ENCODE results near the gene TCF4. TPM values are rescaled to one million over a fixed set of nuclear protein-coding genes. Genes with fewer than 3 reads are reported as not detected.

TCF4 gene
- total RNA-seq, 1 donor from 2014 or later, result 205 TPM

DNA sequence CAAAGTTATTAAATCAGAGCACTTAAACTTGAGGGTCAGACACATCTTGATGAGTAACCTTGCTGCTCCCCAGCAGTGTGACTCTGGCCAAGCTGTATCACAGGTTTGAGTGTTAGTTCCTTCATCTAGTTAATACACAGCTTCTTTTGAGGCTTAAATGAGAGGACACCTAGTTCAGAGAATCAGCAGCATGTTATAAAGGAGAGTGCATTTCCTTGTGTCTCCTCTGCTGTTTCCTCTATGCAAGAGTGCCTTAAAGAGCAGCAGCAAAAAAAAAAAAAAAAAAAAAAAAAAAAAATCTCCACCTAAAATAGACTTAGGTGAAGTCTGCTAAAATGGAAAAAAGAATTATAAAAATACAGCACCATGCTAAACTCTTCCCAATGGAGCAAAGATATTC, 261.9 kb downstream of the TCF4 start:
- Histone ChIP-seq H3K36me3 (ENCODE audit: control insufficient read depth in 3 of 3, insufficient read depth in 3 of 3, low read length in 3 of 3) (no peaks in the 10 kb centered on the region), H3K9ac (ENCODE audit: low read depth in 1 of 3, low read length in 3 of 3) (no peak overlapping the region), H3K4me1 (ENCODE audit: control insufficient read depth in 3 of 3, insufficient read depth in 3 of 3, low read length in 3 of 3) (peaks cover 11 to 16% (median 16%) of the 10 kb centered on the region in 3 donors), H3K4me3 (ENCODE audit: low read length in 3 of 3) (no peak overlapping the region), H3K27ac (ENCODE audit: low read depth, low read length) (no peak overlapping the region), H3K27me3 (ENCODE audit: control insufficient read depth in 3 of 3, insufficient read depth in 3 of 3, low read length in 3 of 3) (no peaks in the 10 kb centered on the region), H3K9me3 (ENCODE audit: control insufficient read depth in 3 of 3, low read length in 3 of 3) (no peaks in the 10 kb centered on the region)

DNA sequence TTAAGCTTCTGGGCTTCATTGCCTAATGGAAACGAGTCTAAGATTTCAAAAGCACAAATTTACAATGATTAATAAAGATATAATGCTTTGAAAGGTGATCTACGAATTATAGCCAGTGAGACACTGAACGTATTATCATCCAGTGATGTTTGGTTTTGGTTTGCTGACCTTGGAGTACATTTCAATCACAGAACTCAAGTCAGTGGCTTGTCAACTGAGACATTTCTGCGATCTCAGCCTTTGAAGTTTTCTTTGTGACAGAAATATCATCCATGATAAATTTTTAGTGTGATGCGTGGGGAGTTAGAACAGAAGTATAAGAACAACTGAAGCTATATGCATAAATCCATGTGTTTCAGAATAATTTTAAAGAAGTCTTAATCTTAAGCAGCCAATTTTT, 263.8 kb downstream of the TCF4 start:
- peak overlapping the region in 2 of 3 donors; percentile 1 to 89 for H3K9ac ChIP-seq (ENCODE audit: low read depth in 1 of 3, low read length in 3 of 3)
- no peak overlapping the region for H3K4me3 ChIP-seq (ENCODE audit: low read length in 3 of 3)
- no peaks in the 10 kb centered on the region for H3K9me3 ChIP-seq (ENCODE audit: control insufficient read depth in 3 of 3, low read length in 3 of 3)
- H3K27ac ChIP-seq (ENCODE audit: low read depth, low read length), result peak overlapping the region; percentile 93
- H3K27me3 ChIP-seq (ENCODE audit: control insufficient read depth in 3 of 3, insufficient read depth in 3 of 3, low read length in 3 of 3), result no peaks in the 10 kb centered on the region
- H3K4me1 ChIP-seq (ENCODE audit: control insufficient read depth in 3 of 3, insufficient read depth in 3 of 3, low read length in 3 of 3), result peaks cover 11 to 18% (median 16%) of the 10 kb centered on the region in 3 donors
- no peaks in the 10 kb centered on the region for H3K36me3 ChIP-seq (ENCODE audit: control insufficient read depth in 3 of 3, insufficient read depth in 3 of 3, low read length in 3 of 3)

DNA sequence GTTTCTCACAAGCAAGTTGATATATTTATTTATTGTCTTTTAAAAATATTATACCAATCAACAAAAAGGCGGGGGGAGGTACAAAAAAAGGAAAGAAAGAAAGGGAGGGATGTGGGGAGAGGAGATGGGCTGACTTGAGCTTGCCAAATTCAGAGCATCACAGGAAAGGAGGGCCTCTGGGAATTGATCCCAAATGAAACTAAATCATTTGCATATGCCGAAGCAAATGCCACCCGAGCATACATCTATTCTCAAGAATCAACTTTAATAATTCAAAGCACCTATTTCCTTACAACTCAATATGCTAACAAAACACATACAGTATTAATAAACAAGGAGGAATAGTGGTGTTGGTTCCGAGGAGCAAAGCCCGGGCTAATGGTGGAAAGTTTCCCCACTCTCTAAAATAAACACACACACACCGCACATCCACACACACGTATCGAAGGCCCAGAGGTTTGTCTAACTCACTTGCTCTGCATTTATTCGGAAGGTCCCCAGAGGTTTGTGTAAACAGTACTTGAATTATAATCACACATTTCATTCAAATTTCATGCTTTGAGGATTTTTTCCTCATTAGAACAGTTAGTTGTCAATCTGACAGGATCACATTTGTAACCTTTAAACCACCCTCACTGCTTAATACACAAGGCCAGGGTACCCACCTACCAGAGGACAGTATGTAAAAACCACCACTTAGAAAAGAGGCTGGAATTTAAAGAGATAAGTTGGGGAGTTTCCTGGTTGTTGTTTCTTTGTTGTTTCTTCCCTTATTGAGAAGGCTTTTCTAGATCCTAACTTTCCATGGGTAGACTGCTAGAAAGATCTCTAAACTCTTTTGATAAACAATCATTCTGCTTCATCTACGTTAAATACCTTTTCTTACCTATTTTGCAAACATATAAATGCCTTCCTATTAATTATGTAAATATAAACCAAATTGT, 264.7 kb downstream of the TCF4 start:
- H3K4me1 ChIP-seq (ENCODE audit: control insufficient read depth in 3 of 3, insufficient read depth in 3 of 3, low read length in 3 of 3), result peaks cover 11 to 22% (median 22%) of the 10 kb centered on the region in 3 donors
- no peaks in the 10 kb centered on the region for H3K27me3 ChIP-seq (ENCODE audit: control insufficient read depth in 3 of 3, insufficient read depth in 3 of 3, low read length in 3 of 3)
- peak overlapping the region; percentile 77 to 95 (median 89) for H3K4me3 ChIP-seq (ENCODE audit: low read length in 3 of 3)
- H3K9ac ChIP-seq (ENCODE audit: low read depth in 1 of 3, low read length in 3 of 3), result peak overlapping the region; percentile 89 to 90 (median 90)
- no peaks in the 10 kb centered on the region for H3K9me3 ChIP-seq (ENCODE audit: control insufficient read depth in 3 of 3, low read length in 3 of 3)
- H3K27ac ChIP-seq (ENCODE audit: low read depth, low read length), result peak overlapping the region; percentile 93
- H3K36me3 ChIP-seq (ENCODE audit: control insufficient read depth in 3 of 3, insufficient read depth in 3 of 3, low read length in 3 of 3), result no peaks in the 10 kb centered on the region

DNA sequence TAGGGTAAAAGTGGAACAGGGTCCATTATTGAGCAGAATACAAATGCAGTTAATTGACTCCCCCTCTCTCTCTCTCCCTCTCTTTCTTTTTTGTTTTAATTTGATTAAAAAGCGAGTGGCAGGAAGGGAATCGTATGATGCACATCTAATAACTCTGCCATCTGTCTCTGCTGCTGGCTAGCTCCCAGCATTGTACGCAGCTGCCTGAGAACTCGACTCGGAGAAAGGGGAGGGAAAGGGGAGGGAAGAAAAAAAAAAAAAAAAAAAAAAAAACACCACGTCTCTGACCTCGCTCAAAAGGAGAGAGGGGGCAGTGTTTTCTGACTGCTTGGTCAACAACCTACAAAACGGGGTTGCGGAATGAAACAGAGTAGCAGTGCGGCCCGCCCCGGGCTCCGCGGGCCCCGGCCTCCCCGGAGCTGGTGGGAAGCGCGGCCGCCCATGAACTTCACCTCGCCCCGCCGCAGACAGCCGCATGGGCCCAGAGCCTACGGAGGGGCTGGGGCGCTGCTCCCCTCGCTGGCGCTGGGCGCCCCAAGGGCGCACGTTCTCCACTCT, 265.7 kb downstream of the TCF4 start:
- H3K9ac ChIP-seq (ENCODE audit: low read depth in 1 of 3, low read length in 3 of 3), result peak overlapping the region; percentile 89 to 90 (median 90)
- no peaks in the 10 kb centered on the region for H3K9me3 ChIP-seq (ENCODE audit: control insufficient read depth in 3 of 3, low read length in 3 of 3)
- peak overlapping the region; percentile 93 for H3K27ac ChIP-seq (ENCODE audit: low read depth, low read length)
- no peaks in the 10 kb centered on the region for H3K27me3 ChIP-seq (ENCODE audit: control insufficient read depth in 3 of 3, insufficient read depth in 3 of 3, low read length in 3 of 3)
- peak overlapping the region; percentile 77 to 95 (median 89) for H3K4me3 ChIP-seq (ENCODE audit: low read length in 3 of 3)
- H3K4me1 ChIP-seq (ENCODE audit: control insufficient read depth in 3 of 3, insufficient read depth in 3 of 3, low read length in 3 of 3), result peaks cover 11 to 23% (median 18%) of the 10 kb centered on the region in 3 donors
- no peaks in the 10 kb centered on the region for H3K36me3 ChIP-seq (ENCODE audit: control insufficient read depth in 3 of 3, insufficient read depth in 3 of 3, low read length in 3 of 3)

DNA sequence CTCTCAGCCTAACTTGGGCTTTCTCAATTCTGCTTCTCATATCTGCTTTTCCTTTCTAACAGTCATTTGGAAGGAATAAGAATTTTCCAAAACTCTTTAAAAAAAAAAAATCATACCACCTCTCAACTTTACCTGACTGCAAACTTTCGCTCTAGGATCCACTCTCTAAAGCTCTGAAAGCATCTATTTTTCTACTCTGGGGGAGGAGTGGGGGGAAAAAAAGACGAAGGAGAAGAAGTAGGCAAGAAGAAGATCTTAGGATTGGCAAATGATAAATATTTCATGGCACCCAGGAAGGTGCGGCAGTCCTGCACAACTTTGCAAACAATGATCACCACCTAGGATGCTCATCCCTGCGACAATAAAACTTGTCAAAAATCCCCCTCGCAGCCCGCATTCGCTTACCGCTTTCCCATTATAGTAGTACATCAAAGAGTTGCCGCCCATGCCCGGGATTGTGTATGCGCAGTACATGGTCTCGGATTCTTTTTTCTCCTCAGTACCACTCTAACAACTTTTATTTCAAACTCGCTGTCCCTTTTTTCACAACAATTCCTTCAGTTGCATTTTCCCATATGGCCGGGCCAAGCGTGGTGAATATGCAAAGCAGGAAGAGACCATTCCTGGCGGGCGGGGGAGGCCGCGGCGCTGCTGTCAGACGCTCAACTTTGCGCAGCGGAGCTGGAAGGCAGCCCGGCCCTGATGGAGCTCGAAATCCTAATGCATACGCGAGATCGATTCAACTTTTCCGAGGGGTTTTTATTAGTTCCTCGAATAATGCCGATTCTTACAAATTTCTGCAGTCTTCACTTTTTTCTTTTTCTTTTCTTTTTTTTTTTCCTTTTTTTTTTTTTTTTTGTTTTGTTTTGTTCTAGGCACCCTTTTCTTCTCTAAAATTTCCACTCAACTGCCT, 266.5 kb downstream of the TCF4 start:
- Histone ChIP-seq H3K4me1 (ENCODE audit: control insufficient read depth in 3 of 3, insufficient read depth in 3 of 3, low read length in 3 of 3) (peaks cover 14 to 30% (median 19%) of the 10 kb centered on the region in 3 donors), H3K9me3 (ENCODE audit: control insufficient read depth in 3 of 3, low read length in 3 of 3) (no peaks in the 10 kb centered on the region), H3K4me3 (ENCODE audit: low read length in 3 of 3) (peak overlapping the region; percentile 77 to 95 (median 89)), H3K36me3 (ENCODE audit: control insufficient read depth in 3 of 3, insufficient read depth in 3 of 3, low read length in 3 of 3) (no peaks in the 10 kb centered on the region), H3K9ac (ENCODE audit: low read depth in 1 of 3, low read length in 3 of 3) (peak overlapping the region; percentile 89 to 90 (median 90)), H3K27ac (ENCODE audit: low read depth, low read length) (peak overlapping the region; percentile 93), H3K27me3 (ENCODE audit: control insufficient read depth in 3 of 3, insufficient read depth in 3 of 3, low read length in 3 of 3) (no peaks in the 10 kb centered on the region)

DNA sequence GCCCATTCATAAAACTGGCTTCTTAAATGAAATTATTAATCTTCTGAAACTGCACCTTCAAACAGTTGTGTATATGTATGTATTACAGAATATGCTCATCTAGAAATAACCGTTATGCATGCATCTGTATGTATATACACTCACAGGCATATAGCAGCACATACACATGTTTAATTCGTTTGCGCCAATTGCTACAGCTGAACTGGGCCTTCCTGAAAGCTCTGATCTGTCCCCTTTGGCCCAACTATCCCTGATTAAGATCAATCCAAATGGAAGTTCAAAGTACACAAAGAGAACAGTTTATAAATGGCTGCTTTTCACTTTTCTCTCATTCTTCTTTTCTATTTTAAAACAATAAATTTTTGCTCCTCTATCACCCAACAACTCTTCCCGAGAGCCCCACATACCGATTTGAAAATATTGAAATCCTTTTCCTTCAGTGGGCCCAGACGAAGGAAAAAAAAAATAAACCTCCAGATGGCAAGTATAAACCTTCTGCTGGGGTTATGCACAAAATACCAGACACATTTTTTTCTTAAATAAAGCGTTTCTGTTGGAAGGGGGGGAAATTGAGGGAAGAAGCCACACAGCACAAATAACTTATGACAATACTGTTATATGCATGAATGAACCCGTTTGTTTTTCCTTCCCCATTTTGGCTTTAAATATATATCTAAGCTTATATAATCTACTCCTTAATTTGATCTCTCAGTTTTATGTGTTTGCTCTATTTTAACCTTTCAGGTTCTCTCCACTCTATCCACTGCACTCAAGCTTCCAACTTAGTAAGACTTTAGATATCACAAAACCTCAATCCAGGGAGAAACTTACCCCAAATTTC, 267.3 kb downstream of the TCF4 start:
- no peaks in the 10 kb centered on the region for H3K27me3 ChIP-seq (ENCODE audit: control insufficient read depth in 3 of 3, insufficient read depth in 3 of 3, low read length in 3 of 3)
- H3K9ac ChIP-seq (ENCODE audit: low read depth in 1 of 3, low read length in 3 of 3), result peak overlapping the region; percentile 89 to 90 (median 90)
- peaks cover 17 to 36% (median 18%) of the 10 kb centered on the region in 3 donors for H3K4me1 ChIP-seq (ENCODE audit: control insufficient read depth in 3 of 3, insufficient read depth in 3 of 3, low read length in 3 of 3)
- H3K36me3 ChIP-seq (ENCODE audit: control insufficient read depth in 3 of 3, insufficient read depth in 3 of 3, low read length in 3 of 3), result no peaks in the 10 kb centered on the region
- H3K27ac ChIP-seq (ENCODE audit: low read depth, low read length), result peak overlapping the region; percentile 93
- peak overlapping the region; percentile 77 to 95 (median 89) for H3K4me3 ChIP-seq (ENCODE audit: low read length in 3 of 3)
- no peaks in the 10 kb centered on the region for H3K9me3 ChIP-seq (ENCODE audit: control insufficient read depth in 3 of 3, low read length in 3 of 3)

DNA sequence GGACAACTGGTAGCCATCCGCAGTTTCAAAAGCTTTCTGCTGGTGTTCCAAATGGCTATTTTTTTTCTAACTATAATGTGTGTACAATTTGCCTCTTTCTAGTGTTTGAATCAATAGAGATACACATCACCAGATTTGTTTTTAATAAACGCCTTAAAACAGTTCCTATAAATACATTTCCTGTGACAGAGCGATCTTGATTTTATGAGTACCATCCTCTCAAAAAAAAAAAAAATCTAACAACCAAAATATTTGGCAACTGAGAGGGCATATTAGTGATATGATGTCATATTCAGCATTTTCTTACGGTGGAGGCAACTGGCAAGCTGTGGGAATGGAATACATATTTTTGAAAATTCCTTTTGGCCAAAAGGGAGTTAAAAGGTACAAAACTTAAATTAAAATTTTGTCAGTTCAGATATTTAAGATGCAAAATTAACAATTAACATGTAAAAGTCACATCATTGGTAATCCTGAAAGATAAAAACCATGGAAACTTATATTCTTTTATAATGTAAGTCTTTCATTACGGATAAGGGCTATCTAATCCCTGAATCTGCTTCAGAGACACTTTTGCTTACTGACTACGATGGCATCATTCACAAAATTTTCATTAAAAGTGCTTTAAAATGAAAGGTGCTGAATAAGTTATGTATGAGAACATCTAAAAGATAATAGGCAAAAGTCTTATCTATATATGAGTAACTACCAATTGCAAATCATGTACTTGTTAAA, 268.4 kb downstream of the TCF4 start:
- Histone ChIP-seq H3K4me3 (ENCODE audit: low read length in 3 of 3) (peak overlapping the region; percentile 77 to 95 (median 89)), H3K27me3 (ENCODE audit: control insufficient read depth in 3 of 3, insufficient read depth in 3 of 3, low read length in 3 of 3) (no peaks in the 10 kb centered on the region), H3K9ac (ENCODE audit: low read depth in 1 of 3, low read length in 3 of 3) (peak overlapping the region; percentile 89 to 90 (median 90)), H3K27ac (ENCODE audit: low read depth, low read length) (peak overlapping the region; percentile 93), H3K4me1 (ENCODE audit: control insufficient read depth in 3 of 3, insufficient read depth in 3 of 3, low read length in 3 of 3) (peaks cover 20 to 42% (median 22%) of the 10 kb centered on the region in 3 donors), H3K9me3 (ENCODE audit: control insufficient read depth in 3 of 3, low read length in 3 of 3) (no peaks in the 10 kb centered on the region), H3K36me3 (ENCODE audit: control insufficient read depth in 3 of 3, insufficient read depth in 3 of 3, low read length in 3 of 3) (no peaks in the 10 kb centered on the region)

DNA sequence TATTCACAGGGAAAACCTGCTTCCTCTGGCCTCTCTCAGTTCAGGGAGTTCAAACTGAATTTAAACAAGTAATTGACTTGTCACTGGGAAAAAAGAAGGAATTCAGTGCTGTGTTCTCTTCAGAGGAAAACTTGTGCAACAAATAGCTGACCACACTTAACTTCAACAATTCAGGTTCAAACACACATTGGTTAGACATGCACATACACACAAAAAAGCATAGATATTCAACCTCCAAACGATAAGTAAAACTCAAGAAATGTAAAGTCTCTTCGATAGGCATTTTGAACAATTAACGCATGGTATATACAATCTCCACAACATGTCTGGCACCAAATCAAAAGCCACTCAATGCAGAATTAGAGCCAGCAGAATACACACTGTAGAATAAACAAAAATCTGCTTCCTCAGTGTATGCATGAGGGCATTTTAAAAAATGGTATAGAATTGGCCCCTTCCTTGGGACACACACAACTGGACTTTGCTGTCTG, 269.0 kb downstream of the TCF4 start:
- Histone ChIP-seq H3K27ac (ENCODE audit: low read depth, low read length) (peak overlapping the region; percentile 93), H3K27me3 (ENCODE audit: control insufficient read depth in 3 of 3, insufficient read depth in 3 of 3, low read length in 3 of 3) (no peaks in the 10 kb centered on the region)

More for the DNA sequence above, 269.0 kb downstream of the TCF4 start:
- Histone ChIP-seq H3K9me3 (ENCODE audit: control insufficient read depth in 3 of 3, low read length in 3 of 3) (no peaks in the 10 kb centered on the region), H3K4me1 (ENCODE audit: control insufficient read depth in 3 of 3, insufficient read depth in 3 of 3, low read length in 3 of 3) (peaks cover 18 to 45% (median 20%) of the 10 kb centered on the region in 3 donors), H3K4me3 (ENCODE audit: low read length in 3 of 3) (peak overlapping the region; percentile 77 to 95 (median 89)), H3K36me3 (ENCODE audit: control insufficient read depth in 3 of 3, insufficient read depth in 3 of 3, low read length in 3 of 3) (no peaks in the 10 kb centered on the region), H3K9ac (ENCODE audit: low read depth in 1 of 3, low read length in 3 of 3) (peak overlapping the region; percentile 89 to 90 (median 90))
